Stimulated activated CD4-positive, alpha-beta T cell treated with anti-CD3 and anti-CD28 coated beads, TNF-alpha, amount 100 ng/mL, for 24 hours (primary cell): ENCODE measurements around the gene MCFD2.
"Not testable (repeated sequence)": the region's sequence is repeated elsewhere in the genome, so short reads cannot be mapped to it uniquely, and the experiment has no call there.

ENCODE experiments used
- DNase-seq, 3 experiments: peaks; one replicate each; pipeline ENCODE4 v3.0.0-alpha.2; 2020; ENCODE audit warnings: low read depth in 3 of 3

MCFD2 gene

DNA sequence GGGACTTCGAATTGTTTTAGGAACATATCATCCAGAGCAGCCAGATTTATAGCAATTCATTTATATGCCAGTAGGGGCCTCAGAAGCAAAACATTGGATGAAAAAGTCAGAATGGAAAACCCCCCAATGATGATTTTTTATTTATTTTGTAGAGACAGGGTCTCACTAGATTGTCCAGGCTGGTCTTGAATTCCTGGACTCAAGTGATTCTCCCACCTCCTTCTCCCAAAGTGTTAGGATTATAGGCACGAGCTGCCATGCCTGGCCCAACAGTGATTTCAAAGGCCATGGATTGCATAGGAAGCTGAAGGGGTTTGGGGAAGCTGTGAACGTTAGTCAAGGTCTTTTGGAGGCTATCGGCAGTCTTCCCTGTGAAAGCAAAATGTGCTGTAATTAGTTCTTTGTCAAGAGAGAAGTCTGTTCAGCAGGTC, 21.9 kb upstream of the MCFD2 start:
- no peak for DNase-seq

DNA sequence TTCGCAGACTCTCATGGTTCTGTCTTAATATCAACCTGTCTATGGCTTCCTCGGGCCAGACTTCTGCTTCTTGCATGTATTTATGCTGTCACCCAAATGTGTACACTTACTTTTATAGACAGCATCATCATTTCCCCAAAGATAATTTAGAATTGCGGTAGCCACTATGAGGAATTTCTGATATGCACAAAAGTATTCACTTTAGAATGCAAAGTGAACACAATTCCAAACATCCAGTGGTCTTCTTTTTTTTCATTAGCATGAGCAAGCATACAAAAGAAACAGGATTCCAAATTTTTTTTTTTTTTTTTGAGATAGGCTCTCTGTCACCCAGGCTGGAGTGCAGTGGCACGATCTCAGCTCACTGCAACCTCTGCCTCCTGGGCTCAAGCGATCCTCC, 21.0 kb upstream of the MCFD2 start:
- no peak for DNase-seq

DNA sequence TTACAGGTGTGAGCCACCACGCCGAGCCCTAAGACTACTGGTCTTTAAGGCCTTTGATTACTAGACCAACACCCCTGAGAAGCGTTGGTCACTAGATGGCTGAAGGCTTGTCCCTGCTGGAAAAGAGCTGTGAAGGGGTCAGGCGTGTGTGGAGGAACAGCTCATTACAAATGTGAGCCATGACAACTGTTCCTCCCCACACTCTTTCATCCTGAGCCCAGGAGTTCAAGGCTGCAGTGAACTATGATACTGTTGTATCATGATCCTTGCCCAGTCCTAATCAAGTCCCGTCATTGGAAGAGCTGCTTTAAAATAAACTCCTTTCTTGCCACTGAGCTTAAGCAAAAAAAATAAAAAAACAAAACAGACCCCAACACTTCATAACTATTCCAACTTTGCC, 19.5 kb upstream of the MCFD2 start:
- DNase-seq: no peak

DNA sequence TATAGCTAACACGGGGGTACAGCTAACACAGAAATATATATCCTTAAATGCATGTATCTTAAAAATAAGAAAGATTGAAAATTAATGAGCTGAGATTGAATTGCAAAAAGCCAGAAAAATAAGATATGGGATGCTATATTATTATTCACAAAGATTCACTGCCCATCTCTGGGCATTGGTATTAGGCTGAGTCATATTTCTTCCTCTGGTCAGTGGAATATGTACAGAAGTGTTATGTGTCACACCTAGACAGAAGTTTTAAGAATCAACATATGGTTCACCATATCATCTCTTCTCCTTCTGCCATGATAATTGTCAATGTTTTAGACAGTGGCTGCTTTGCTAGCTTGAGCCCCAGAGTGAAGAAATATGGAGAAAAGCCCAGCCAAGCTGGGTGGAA, 14.0 kb upstream of the MCFD2 start:
- no peak for DNase-seq

DNA sequence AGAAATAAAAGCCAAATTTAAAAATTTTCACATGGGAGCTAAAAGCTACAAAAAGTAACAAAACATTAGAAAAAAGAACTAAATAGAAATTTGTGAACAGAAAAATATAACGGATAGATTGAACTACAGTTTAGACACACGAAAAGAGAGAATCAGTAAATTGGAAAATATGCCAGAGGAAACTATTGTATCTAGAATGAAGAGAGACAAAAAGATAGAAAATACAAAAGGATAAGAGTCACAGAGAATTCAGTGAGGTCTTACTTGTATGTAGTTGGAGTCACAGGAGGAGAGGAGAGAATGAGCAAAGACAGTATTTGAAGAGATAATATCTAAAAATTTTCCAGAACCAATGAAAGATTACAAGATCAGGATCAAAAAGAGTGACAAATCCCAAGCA, 11.3 kb upstream of the MCFD2 start:
- DNase-seq: no peak

DNA sequence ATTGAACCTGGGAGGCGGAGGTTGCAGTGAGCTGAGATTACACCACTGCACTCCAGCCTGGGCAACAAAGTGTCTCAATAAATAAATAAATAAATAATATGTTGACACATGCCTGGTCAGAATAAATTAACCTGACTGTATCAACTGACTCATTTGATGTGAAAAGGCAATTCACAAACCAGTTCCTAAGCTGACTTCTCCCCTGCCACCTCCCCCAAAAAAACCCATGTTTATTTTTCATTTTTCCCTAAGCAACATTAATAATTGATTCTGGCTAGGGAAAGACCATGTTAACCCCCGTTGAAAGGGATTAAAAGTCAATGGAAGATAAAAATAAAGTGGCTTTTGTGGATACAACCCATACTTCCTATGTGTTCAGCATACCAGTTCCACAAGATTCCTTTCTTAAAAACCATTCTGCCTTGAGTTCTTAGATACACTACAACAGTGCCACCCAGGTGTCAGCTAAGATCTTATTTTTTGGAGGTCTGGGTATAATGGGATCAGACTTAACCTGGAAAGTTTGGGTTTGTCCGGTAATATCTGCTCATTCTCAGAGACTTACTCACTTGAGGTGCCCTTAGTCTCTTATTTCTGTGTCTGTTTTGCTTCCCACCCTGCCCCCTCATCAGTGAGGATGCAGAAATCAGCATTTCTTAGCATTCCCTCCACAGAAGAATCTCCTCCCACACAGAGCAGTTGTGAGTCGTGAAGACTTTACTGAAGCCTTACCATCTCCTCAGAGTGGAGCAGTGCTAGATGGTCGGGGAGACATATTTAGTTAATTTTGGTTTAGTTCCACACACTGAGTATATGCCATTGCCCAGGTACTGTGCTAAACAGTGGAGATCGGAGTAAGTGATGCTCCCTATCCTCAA, 10.1 kb upstream of the MCFD2 start:
- DNase-seq: no peak

DNA sequence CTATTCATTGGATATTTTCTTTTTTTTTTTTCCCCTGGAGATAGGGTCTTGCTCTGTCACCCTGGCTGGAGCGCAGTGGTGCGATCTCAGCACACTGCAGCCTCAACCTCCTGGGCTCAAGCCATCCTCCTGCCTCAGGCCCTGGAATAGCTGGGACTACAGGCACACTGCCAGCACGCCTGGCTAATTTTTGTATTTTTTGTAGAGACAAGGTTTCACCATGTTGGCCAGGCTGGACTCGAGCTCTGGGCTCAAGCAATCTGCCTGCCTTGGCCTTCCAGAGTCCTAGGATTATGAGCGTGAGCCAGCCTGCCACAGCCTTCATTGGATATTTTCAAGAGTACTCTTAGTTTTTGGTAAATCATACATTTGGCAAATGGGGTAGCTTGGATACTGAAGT, 9.0 kb upstream of the MCFD2 start:
- no peak for DNase-seq

DNA sequence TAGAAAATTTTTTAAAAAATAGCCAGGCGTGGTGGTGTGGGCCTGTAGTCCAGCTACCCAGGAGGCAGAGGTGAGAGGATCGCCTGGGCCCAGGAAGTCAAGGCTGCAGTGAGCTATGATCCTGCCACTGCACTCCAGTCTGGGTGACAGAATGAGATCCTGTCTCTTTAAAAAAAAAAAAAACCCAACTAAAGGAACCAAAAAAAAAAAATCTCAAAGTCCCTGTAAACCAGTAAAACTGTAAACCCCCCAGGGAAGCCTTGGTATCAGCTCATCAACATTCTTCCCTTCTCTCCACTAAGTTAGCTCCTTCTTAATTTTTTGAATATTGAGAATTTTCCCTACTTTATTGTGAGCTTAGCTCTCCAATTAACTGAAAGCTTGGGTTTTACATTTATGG, 8.4 kb upstream of the MCFD2 start:
- no peak for DNase-seq

DNA sequence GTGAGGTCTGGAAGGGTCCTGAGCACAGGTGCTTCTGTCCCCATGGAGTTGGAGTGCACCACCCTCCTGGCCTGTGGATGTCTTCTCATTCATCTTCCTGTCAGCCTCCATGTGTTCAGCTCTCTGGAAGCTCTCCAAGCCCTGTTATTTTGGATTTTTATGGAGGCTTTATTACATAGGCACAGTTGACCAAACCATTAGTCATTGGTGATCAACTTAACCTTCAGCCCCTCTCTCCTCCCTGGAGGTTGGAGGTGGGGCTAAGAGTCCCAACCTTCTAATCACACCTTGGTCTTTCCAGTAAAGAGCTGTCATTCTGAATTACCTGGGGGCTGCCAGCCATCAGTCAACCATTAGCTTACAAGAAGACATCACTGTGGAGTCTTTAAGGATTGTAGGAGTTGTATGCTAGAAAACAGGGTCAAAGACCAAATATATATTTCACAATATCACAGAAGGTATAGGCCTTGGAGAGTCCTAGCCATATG, 7.5 kb upstream of the MCFD2 start:
- no peak for DNase-seq

DNA sequence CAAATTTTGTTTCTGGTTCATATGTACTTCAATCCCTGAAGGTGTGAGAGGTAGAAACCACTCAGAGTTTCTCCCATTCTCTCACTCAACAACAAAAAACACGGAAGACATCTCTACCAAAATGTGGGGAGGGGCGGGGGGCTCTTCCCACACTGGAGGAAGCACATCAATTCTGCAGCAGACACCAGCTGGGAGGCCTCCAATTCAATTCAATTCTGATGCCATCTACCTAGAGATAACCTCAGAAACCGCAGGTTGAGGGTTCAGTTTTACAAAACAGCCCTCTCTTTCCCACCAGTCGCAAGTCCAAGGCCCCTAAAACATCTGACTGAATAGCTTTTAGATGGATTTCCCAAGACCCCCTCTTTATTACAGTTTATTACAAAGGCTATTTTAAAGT, 7.0 kb upstream of the MCFD2 start:
- no peak for DNase-seq

DNA sequence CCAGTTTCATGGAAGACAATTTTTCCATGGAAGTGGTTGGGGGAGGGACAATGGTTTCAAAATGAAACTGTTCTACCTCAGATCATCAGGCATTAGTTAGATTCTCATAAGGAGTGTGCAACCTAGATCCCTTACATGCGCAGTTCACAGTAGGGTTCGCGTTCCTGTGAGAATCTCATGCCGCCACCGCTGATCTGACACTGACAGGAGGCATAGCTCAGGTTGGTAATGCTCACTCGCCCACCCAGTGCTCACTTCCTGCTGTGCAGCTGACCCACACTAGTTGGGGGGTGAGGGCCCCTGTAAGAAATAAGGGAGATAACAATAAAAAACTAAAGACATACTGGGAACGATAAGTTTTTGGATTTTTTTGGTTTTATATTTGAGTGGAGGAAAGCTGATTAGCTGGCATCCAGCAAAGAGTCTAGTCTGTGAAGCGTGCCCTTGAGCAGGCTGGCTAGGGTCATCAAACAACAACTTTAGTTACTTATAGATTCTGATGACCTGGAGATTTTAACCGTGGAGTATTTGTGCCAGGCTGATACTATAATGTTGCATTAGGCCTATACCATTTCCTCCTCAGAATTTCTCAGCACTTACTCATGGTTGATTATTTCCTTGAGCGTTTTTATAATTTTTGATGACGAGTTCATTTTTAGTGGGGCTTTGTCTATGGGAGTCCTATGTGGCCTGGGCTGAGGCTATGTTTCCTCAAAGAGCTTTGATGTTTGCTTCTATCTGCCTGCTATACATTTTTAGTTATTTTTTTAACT, 6.3 kb upstream of the MCFD2 start:
- DNase-seq: no peak

DNA sequence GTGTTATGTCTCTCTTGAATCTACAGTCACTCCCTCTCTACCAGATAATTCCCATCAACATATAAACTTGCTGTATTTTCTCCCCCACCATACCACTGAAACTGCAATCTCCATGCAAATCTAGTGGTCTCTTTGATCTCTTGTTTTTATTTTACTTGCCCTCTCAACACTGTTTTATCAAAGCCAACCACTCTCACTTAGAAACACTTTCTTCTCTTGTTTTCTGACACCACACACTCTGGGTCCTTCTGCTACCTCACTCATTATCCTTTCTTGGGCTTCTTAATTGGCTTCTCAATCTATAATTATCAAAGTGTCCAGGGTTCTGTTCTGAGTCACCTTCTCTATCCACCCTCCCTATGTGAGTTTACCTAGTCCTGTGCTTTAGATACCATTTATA, 2.0 kb upstream of the MCFD2 start:
- DNase-seq: no peak

DNA sequence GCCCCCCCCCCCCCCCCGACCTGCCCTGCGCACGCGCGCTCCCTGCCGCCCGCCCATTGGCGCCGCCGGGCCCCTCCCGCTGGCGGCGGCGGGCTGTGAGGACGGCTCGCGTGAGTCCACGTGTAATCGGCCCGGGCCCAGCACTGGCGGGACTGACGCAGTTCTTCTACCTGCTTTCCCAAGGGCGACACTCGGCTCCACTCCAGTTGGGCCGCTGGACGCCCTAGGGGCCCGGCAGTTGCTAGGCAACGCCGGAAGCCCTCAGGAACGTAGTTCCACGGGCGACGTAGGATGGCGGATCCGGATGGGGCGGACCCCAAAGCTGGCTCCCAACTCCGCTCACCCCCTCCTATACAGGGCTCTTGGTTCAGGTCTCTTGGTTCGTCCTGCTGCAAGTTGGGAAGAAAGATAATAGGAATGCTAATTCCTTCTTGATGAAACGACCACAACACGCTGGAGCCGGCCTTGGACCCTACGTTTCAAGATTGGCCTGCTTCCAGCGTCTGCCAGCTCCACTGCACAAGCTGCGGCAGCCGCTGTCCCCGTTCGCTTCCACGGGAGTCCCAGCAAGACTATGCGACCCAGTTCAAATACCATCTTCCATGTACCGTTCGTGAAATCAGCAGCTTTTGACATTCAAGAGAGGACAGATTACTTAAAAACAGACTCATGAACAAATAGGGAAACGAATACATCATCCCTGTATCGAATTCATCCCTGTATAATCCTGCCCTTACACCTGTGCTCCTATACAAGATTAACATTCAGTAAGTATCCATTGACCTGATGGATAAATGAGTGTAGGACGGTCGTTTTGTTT, 415 bp upstream of the MCFD2 start:
- DNase-seq: peak; percentile 64 to 76 (median 72)

DNA sequence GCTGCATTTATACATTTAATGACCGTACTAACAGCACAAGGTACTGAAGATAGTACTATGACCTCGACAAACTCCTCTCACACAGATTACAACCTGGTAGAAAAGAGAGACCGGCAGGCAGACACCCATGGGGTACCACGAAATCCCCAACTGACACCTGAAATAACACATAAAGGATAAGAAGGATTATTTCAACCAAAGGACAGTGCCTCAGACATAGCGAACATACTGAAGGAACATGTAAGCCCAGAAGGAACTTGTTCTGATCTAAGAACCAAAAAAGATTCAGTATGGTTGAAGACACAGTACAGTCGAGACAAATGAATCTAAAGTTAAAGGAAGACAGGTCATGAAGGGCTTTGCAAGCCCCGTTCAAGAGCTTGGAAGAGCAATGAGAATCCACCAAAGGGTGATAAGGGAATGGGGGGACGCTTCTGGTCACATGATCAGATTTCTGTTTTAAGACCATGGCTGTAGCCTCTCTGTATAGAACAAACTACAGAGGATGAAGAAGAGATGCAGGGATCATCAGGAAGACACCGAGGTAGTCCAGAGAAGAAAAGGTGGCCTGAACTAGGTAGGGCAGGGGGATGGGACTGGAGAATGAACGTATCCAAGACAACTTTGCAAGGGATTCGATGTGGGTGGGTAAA, 902 bp downstream of the MCFD2 start:
- no peak for DNase-seq

DNA sequence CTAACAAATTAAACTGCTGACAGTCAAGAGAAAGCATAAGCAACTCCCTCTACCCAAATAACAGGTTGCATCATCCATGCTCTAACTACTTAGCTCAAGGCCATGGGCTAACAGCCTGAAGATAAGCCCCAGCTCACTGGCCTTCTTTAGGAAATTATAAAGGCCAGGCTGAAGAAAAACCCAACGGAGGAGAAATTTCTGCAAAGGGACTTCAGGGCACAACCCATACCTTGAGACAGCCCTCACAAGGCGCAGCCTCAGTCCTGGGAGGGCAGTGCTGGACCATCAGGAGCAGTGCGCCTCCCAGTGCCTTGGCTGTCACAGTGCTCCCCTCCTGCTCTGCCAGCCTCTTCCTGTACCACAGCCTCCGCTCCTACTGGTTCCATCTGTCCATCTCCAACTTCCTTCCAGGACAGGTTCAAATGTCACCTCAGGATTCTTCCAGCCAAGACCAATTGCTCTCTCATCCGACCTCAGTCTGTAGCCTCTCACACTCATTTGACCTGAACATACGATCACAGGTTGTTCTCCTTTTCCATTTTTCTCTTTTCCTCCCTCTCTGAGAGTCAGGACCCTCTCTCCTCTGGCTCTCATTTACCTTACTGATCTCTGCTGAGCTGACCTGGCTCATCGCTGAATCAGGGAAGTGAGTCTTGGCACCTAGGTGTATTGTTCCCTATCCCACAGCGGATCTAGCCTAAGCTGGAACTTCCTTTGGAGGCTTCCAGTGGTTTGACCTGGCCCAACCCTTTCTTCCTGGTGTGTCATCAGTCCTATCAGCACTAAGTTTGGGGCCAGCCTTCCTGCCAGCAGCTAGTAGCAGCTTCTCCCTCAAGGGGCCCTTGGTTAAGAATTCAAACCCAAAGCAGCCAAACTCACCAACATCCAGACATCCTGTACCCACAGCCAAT, 1.9 kb downstream of the MCFD2 start:
- DNase-seq: no peak

DNA sequence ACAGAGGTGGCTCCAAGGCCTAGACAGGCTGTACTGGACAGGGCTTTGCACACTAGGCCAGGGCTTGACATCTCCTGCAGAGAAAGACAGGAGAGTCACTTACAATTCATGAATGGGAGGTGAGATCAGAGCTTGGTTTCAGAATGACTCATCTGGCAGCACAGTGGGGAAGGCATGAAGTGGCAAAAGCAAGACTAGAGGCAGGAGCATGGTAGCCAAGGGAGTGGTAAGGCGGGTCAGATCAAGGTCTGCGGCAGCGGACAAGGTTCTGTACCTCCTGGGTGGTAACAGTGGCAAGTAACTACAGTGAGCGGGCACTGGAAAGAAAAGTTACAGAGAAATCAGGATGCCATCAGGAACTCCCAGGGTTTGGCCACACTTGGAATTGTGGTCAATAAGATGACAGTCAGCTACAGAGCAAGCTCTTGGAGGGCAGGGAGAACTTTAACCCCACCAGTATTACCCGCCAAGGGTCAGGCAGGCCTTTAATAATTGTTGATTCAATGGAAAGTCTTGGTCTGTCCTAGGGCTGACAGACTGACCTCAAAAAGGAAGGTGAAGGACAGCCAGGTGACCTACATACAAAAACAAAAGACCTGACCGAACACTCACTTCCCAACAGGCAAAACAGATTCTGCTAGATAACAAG, 5.7 kb downstream of the MCFD2 start:
- peak; percentile 9 to 30 (median 29) for DNase-seq

DNA sequence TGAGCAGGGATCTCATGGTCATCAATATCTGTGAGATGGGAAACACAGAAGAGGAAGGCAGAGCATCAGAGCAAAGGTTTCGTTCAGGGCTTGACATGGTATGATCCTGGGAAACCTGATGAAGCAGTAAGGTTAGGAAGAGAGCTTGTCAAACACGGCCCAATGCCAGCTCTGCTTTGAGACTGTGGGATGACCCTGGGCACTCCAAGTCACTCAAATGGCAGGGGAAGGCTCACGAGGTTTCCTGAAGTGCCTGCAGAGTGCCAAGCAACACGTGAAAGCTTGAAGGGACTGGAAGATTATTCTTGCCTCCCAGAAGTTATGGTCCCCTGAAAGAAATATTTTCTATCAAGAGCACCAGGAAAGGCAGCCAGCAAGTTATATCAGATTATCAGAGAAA, 6.5 kb downstream of the MCFD2 start:
- no peak for DNase-seq

DNA sequence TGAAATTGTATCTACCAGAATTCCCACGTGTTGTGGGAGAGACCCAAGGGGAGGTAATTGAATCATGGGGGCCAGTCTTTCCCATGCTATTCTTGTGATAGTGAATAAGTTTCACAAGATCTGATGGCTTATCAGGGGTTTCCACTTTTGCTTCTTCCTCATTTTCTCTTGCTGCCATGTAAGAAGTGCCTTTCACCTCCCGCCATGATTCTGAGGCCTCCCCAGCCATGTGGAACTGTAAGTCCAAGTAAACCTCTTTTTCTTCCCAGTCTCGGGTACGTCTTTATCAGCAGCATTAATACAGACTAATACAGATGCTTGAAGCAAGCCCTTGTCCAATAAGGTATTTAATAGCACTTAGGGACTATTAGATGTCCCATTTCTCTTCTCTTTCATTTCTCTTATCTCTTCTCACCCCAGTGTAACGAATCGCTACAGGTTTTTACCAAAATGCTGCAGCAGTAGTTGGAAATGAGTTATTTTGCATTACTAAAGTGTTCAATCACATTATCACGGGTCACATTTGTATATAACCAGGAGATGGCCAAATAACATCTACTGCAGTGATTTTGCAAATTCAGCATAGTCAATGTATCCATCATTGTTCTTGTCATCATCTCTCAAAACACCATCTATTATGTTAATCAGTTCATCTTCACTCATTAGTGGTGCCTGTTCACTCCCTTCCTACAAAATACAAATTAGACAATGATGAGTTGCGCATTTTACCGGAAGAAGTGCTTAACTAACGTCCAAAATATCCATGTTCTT, 10.5 kb downstream of the MCFD2 start:
- DNase-seq: not testable (repeated sequence)

DNA sequence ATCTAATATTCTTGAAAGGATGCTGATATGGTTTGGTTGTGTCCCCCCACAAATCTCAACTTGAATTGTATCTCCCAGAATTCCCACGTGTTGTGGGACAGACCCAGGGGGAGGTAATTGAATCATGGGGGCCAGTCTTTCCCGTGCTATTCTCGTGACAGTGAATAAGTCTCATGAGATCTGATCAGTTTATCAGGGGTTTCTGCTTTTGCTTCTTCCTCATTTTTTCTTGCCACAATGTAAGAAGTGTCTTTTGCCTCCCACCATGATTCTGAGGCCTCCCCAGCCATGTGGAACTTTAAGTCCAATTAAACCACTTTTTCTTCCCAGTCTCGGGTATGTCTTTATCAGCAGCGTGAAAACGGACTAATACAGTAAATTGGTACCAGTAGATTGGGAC, 12.6 kb downstream of the MCFD2 start:
- not testable (repeated sequence) for DNase-seq
